ENCODE results near the gene MYZAP.

The MYZAP gene

GRCh38 chr15:57667171-57667849 is 75.6 kb downstream of the MYZAP start:
- no peak for DNase-seq

- DNase-seq = no peak
Observed at GRCh38 chr15:57668016-57668415, 76.3 kb downstream of the MYZAP start.

- no peak for DNase-seq
Observed at GRCh38 chr15:57671636-57672035, 79.9 kb downstream of the MYZAP start.

- DNase-seq = no peak
Observed at GRCh38 chr15:57675481-57676181, 83.9 kb downstream of the MYZAP start.

GRCh38 chr15:57676585-57676984 is 84.9 kb downstream of the MYZAP start:
- no peak for DNase-seq

- no peak for DNase-seq
Observed at GRCh38 chr15:57677204-57677603, 85.5 kb downstream of the MYZAP start.

GRCh38 chr15:57680021-57680420 is 88.3 kb downstream of the MYZAP start:
- DNase-seq = no peak

GRCh38 chr15:57681011-57681410 is 89.3 kb downstream of the MYZAP start:
- DNase-seq = no peak

- DNase-seq = no peak
Observed at GRCh38 chr15:57683481-57683880, 91.8 kb downstream of the MYZAP start.

GRCh38 chr15:57684491-57685151 is 92.9 kb downstream of the MYZAP start:
- DNase-seq = no peak

- no peak for DNase-seq
Observed at GRCh38 chr15:57685306-57686095, 93.8 kb downstream of the MYZAP start.

- DNase-seq = no peak
Observed at GRCh38 chr15:57686657-57687056, 95.0 kb downstream of the MYZAP start.

- DNase-seq = no peak
Observed at GRCh38 chr15:57690341-57690966, 98.8 kb downstream of the MYZAP start.

- DNase-seq = no peak
Observed at GRCh38 chr15:57691082-57691481, 99.4 kb downstream of the MYZAP start.

GRCh38 chr15:57692709-57693108 is 101.0 kb downstream of the MYZAP start:
- no peak for DNase-seq

GRCh38 chr15:57694279-57694678 is 102.6 kb downstream of the MYZAP start:
- no peak for DNase-seq

- DNase-seq = no peak
Observed at GRCh38 chr15:57696146-57696545, 104.4 kb downstream of the MYZAP start.

- DNase-seq = no peak
Observed at GRCh38 chr15:57697588-57697987, 105.9 kb downstream of the MYZAP start.

- DNase-seq = no peak
Observed at GRCh38 chr15:57698243-57698642, 106.5 kb downstream of the MYZAP start.

GRCh38 chr15:57698991-57699390 is 107.3 kb downstream of the MYZAP start:
- no peak for DNase-seq

GRCh38 chr15:57703387-57703786 is 111.7 kb downstream of the MYZAP start:
- no peak for DNase-seq

- no peak for DNase-seq
Observed at GRCh38 chr15:57704441-57704840, 112.7 kb downstream of the MYZAP start.
